Suprapubic skin (tissue), 3 donors: ENCODE data around the gene SRPRB.

Source experiments
- CTCF ChIP-seq, 2 donors: fragments of 200-600 bp in 1 of 2; fragments of 450-650 bp in 1 of 2; sonication (generic) in 1 of 2; IDR thresholded peaks; one replicate each; pipeline ENCODE4 v1.5.1; 2016 to 2019; ENCODE audit warnings: antibody characterized with exemption in 2 of 2, mild to moderate bottlenecking in 1 of 2, moderate library complexity in 1 of 2
- POLR2AphosphoS5 ChIP-seq, 3 donors: sonication (generic); formaldehyde crosslinking; IDR thresholded peaks; one replicate each; pipeline ENCODE4 v1.6.1; 2017; ENCODE audit warnings: antibody characterized with exemption in 3 of 3

GRCh38 chr3:133853925-133854227 is 48.3 kb downstream of the SRPRB start:
- TF ChIP-seq POLR2AphosphoS5 (IDR thresholded peaks at IDR 0.05) (no peak), CTCF (IDR thresholded peaks at IDR 0.05) (no peak)
